Natural killer cell (primary cell): ENCODE results near the gene SAMD3. TPM values are rescaled to one million over a fixed set of nuclear protein-coding genes. Genes with fewer than 3 reads are reported as not detected.

Experiments used
- ATAC-seq, 3 donors: fragments of 150-1000 bp in 2 of 3; fragments of 200-7000 bp in 1 of 3; cut with Tn5 transposase; 1 replicate in 1 of 3; 2 replicates in 2 of 3; pipeline ENCODE4 v1.10.0; 2021; ENCODE audit warnings: mild to moderate bottlenecking in 2 of 3, moderate library complexity in 2 of 3
- DNase-seq, 2 donors: peaks; one replicate each; pipeline versions ENCODE4 v3.0.0 to v3.0.0-alpha.2; 2013 to 2021; ENCODE audit warnings: mixed read lengths in 1 of 2
- H3K27ac ChIP-seq: one replicate; pipeline ENCODE4 v1.5.1; 2013; ENCODE audit warnings: mild to moderate bottlenecking, low read length
- H3K27me3 ChIP-seq: one replicate; pipeline ENCODE4 v1.6.1; 2013; ENCODE audit warnings: low read length; ENCODE audit not compliant: control insufficient read depth, insufficient read depth
- H3K36me3 ChIP-seq: one replicate; pipeline ENCODE4 v1.6.1; 2013; ENCODE audit warnings: low read length; ENCODE audit not compliant: control insufficient read depth, insufficient read depth
- H3K4me1 ChIP-seq: one replicate; pipeline ENCODE4 v1.6.1; 2013; ENCODE audit warnings: low read length; ENCODE audit not compliant: control insufficient read depth, insufficient read depth
- H3K4me3 ChIP-seq: one replicate; pipeline ENCODE4 v1.5.1; 2013; ENCODE audit warnings: low read length
- H3K9me3 ChIP-seq: one replicate; pipeline ENCODE4 v1.6.1; 2013; ENCODE audit warnings: low read length; ENCODE audit not compliant: control insufficient read depth, insufficient read depth
- H3K27ac Mint-ChIP-seq, 2 donors: one replicate each; pipeline ENCODE4 v1.8.0; 2022; ENCODE audit warnings: mild to moderate bottlenecking in 2 of 2, mixed read lengths in 2 of 2, moderate library complexity in 1 of 2
- H3K27me3 Mint-ChIP-seq, 2 donors: one replicate each; pipeline ENCODE4 v1.8.0; 2022; ENCODE audit warnings: low read depth in 2 of 2, mixed read lengths in 2 of 2
- H3K36me3 Mint-ChIP-seq: one replicate; pipeline ENCODE4 v1.8.0; 2022; ENCODE audit warnings: mixed read lengths
- H3K4me1 Mint-ChIP-seq, 2 donors: one replicate each; pipeline ENCODE4 v1.8.0; 2022; ENCODE audit warnings: mixed read lengths in 2 of 2
- H3K4me3 Mint-ChIP-seq: one replicate; pipeline ENCODE4 v1.8.0; 2022; ENCODE audit warnings: mild to moderate bottlenecking, moderate library complexity, mixed read lengths
- H3K9me3 Mint-ChIP-seq, 2 donors: one replicate each; pipeline ENCODE4 v1.8.0; 2022; ENCODE audit warnings: mixed read lengths in 2 of 2
- WGBS: methylation state at CpG from one replicate; pipeline ENCODE4 v1.1.7; 2013; ENCODE audit warnings: missing lambda C conversion rate; ENCODE audit not compliant: insufficient coverage; 5-methylcytosine and 5-hydroxymethylcytosine counted together
- intact Hi-C: fragments of 100-400 bp; cut with micrococcal nuclease; formaldehyde crosslinking; loops from one replicate; pipeline ENCODE4 v1.14.2; 2022
- total RNA-seq, 4 donors: library from RNA; stranded (reverse); fragments of 120-200 nt in 1 of 4; gene quantifications; one replicate each; pipeline versions ENCODE4 v1.2.3 to v1.2.4, GENCODE V29; 2013 to 2022
- TF ChIP-seq, protein P1 (sequence below): fragments of 200-600 bp; IDR thresholded peaks from one replicate; pipeline ENCODE4 v1.8.0; 2022; ENCODE audit warnings: antibody characterized with exemption

The SAMD3 gene
- total RNA-seq, 3 donors from 2014 or later (not counting 1 experiment from before 2014, with no cell fraction given) = 322 to 413 (median 339) TPM

DNA sequence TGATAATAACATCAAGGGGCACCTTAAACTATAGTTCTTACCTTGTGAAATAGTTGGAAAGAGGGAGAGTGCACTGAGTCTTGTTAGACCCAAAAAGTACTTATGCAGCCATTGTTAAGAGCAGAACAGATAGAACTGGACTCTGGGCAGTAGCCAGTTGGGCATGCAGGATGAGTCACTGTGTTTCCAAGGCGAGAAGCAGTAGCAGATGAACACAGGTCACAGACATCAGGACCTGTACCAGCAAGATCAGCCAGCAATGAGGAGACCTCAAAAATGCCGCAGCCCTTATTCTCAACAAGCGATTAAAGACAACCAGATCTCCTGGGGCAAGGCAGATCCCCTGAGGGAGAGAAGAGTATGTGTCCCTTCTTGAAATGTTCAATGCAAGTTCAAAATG, 79.0 kb downstream of the SAMD3 start:
- Histone ChIP-seq H3K4me3 (no peak overlapping the region), H3K4me1 (no peaks in the 10 kb centered on the region), H3K27ac (no peak overlapping the region), H3K9me3 (no peaks in the 10 kb centered on the region), H3K36me3 (peaks cover 72% of the 10 kb centered on the region), H3K27me3 (no peaks in the 10 kb centered on the region)
- Mint-ChIP-seq H3K4me3 (no peak overlapping the region), H3K36me3 (peaks cover 24% of the 10 kb centered on the region), H3K9me3 (no peaks in the 10 kb centered on the region), H3K4me1 (peaks cover 40 to 67% of the 10 kb centered on the region in 2 donors), H3K27ac (peak overlapping the region; percentile 78 to 94), H3K27me3 (no peaks in the 10 kb centered on the region)
- intact Hi-C loops = no loop called here
- DNase-seq = no peak
- TF ChIP-seq, protein P1, sequence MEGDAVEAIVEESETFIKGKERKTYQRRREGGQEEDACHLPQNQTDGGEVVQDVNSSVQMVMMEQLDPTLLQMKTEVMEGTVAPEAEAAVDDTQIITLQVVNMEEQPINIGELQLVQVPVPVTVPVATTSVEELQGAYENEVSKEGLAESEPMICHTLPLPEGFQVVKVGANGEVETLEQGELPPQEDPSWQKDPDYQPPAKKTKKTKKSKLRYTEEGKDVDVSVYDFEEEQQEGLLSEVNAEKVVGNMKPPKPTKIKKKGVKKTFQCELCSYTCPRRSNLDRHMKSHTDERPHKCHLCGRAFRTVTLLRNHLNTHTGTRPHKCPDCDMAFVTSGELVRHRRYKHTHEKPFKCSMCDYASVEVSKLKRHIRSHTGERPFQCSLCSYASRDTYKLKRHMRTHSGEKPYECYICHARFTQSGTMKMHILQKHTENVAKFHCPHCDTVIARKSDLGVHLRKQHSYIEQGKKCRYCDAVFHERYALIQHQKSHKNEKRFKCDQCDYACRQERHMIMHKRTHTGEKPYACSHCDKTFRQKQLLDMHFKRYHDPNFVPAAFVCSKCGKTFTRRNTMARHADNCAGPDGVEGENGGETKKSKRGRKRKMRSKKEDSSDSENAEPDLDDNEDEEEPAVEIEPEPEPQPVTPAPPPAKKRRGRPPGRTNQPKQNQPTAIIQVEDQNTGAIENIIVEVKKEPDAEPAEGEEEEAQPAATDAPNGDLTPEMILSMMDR = no peak
- ATAC-seq = no peak
- 96% methylated on average over 3 of the region's 3 CpGs for WGBS

DNA sequence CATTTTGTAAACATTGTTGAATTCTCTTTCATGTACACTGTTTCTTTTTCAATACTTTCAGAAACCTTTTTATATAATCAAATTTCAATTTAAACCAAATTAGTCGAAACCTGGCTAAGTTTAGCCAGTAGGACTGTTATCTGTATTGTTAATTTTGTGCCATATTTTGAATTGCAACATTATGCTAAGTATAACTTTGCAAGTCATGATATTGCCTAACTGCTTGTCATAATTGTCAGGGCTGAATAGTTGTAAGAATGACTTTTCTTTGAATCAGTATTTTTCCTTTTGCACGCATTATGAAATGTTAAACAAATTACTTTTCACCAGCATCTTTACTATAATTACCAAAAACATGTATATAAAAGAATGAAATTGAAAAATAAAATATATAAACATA, 82.7 kb downstream of the SAMD3 start:
- no CpG with 5 or more reads among the region's 2 CpGs for WGBS
- TF ChIP-seq, protein P1 = no peak
- Histone ChIP-seq H3K9me3 (no peaks in the 10 kb centered on the region), H3K4me3 (no peak overlapping the region), H3K36me3 (peaks cover 55% of the 10 kb centered on the region), H3K4me1 (peaks cover 19% of the 10 kb centered on the region), H3K27ac (no peak overlapping the region), H3K27me3 (no peaks in the 10 kb centered on the region)
- ATAC-seq = no peak
- peak overlapping the region; percentile 93 to 94 for H3K27ac Mint-ChIP-seq
- H3K4me1 Mint-ChIP-seq = peaks cover 47 to 65% of the 10 kb centered on the region in 2 donors
- peaks cover 0 to 3% of the 10 kb centered on the region in 2 donors for H3K9me3 Mint-ChIP-seq
- H3K4me3 Mint-ChIP-seq = no peak overlapping the region
- peaks cover 36% of the 10 kb centered on the region for H3K36me3 Mint-ChIP-seq
- no peak for DNase-seq
- intact Hi-C loops = no loop called here
- H3K27me3 Mint-ChIP-seq = no peaks in the 10 kb centered on the region

DNA sequence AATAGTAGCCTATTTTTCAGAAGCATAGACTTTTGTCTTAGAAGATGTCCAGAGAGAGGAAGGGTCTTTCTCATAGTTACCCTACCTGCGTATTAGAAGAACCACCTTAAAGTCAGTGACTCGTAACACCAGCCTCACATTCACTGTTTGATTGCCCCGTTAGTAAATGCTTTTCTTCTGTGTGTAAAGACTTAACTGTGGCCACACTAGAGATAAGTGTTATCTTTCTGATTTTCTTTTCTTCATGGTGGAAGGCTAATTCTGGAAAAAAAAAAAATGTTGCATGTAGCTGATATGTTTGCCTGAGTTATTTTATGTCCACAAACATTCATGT, 83.9 kb downstream of the SAMD3 start:
- Mint-ChIP-seq H3K4me3 (peak overlapping the region; percentile 79), H3K36me3 (peaks cover 31% of the 10 kb centered on the region), H3K4me1 (peaks cover 60 to 73% of the 10 kb centered on the region in 2 donors), H3K9me3 (peaks cover 0 to 3% of the 10 kb centered on the region in 2 donors), H3K27ac (peak overlapping the region; percentile 93 to 94), H3K27me3 (no peaks in the 10 kb centered on the region)
- DNase-seq = peak in 1 of 2 donors; percentile 24
- Histone ChIP-seq H3K36me3 (peaks cover 47% of the 10 kb centered on the region), H3K4me1 (peaks cover 25% of the 10 kb centered on the region), H3K4me3 (no peak overlapping the region), H3K27me3 (no peaks in the 10 kb centered on the region), H3K27ac (peak overlapping the region; percentile 79), H3K9me3 (no peaks in the 10 kb centered on the region)
- peak in 1 of 3 donors; percentile 17 for ATAC-seq
- 37% methylated on average over 2 of the region's 3 CpGs for WGBS
- TF ChIP-seq, protein P1 = no peak
- intact Hi-C loops = loop anchor here (10.0 kb wide), 1 partner anchor 64 kb away; no protein-coding TSS in a partner anchor
